HG02642 (cell line): ENCODE results near the gene PCDHGA2.
"Not testable (repeated sequence)": the region's sequence is repeated elsewhere in the genome, so short reads cannot be mapped to it uniquely, and the experiment has no call there.

Experiments used
- ATAC-seq: cut with Tn5 transposase; IDR thresholded peaks from one replicate; pipeline ENCODE4 v1.9.1; 2021; ENCODE audit warnings: mild to moderate bottlenecking; ENCODE audit not compliant: unreplicated experiment, poor library complexity

PCDHGA2 gene

GRCh38 chr5:141375444-141376155, 37.0 kb downstream of the PCDHGA2 start:
- not testable (repeated sequence) for ATAC-seq

GRCh38 chr5:141382469-141383294, 44.1 kb downstream of the PCDHGA2 start, which contains the start of gene PCDHGA7:
Gene PCDHGA7 (plus strand): TSS chr5:141382742. CDS start chr5:141382900, 158 bp downstream.
- no peak for ATAC-seq

GRCh38 chr5:141383345-141383744, 44.8 kb downstream of the PCDHGA2 start:
- ATAC-seq = no peak

- no peak for ATAC-seq
Measured at GRCh38 chr5:141384471-141385267, 46.1 kb downstream of the PCDHGA2 start.

GRCh38 chr5:141387557-141388311, 49.2 kb downstream of the PCDHGA2 start, which contains the start of gene PCDHGB4:
Gene PCDHGB4 (plus strand): TSS chr5:141387698. CDS start chr5:141387885, 187 bp downstream.
- not testable (repeated sequence) for ATAC-seq

GRCh38 chr5:141388661-141389060, 50.1 kb downstream of the PCDHGA2 start:
- no peak for ATAC-seq

GRCh38 chr5:141389153-141390042, 50.8 kb downstream of the PCDHGA2 start:
- no peak for ATAC-seq

- no peak for ATAC-seq
Measured at GRCh38 chr5:141392429-141393198, 54.1 kb downstream of the PCDHGA2 start, which contains the start of gene PCDHGA8. Gene PCDHGA8 (plus strand): TSS chr5:141392633. CDS start chr5:141392814, 181 bp downstream.
